Measurements from ENCODE around the gene PIK3C2A. TPM values are rescaled to one million over a fixed set of nuclear protein-coding genes. Genes with fewer than 3 reads are reported as not detected.

The PIK3C2A gene
- total and polyA plus RNA-seq, 2 of the 8 experiments (the other 6 are each of a cell fraction or from before 2014, with no cell fraction given) = 20.1 to 127 TPM

- 91% methylated on average over 5 of the region's 5 CpGs; no CpG with 5 or more reads in 1 of the 2 experiments for WGBS, 2 experiments (ENCODE audit: extremely low coverage in 1 of 2, insufficient coverage in 1 of 2, insufficient read length in 1 of 2, insufficient replicate concordance in 2 of 2, low coverage in 1 of 2, low lambda C conversion rate in 2 of 2, missing lambda C conversion rate in 1 of 2)
- H3K27me3 ChIP-seq (replicated peaks in 1 of 4; ENCODE audit: control insufficient read depth in 3 of 4, extremely low read depth in 1 of 4, insufficient read depth in 3 of 4, low read length in 3 of 4) = no peaks in the 10 kb centered on the region
- no peak overlapping the region for H2BK20ac ChIP-seq (ENCODE audit: low read length)
- H3K4me2 ChIP-seq (ENCODE audit: insufficient read depth in 1 of 2, low read depth in 2 of 2, low read length in 2 of 2) = no peak overlapping the region
- ChIA-PET POLR2A (ENCODE audit: partially characterized antibody) (interaction anchor here (0.8 kb wide), 1 partner anchor 41 kb away, joined by 4 read pairs; no protein-coding TSS in a partner anchor), CTCF (ENCODE audit: partially characterized antibody) (interaction anchor here (0.6 kb wide), 1 partner anchor 41 kb away, joined by 3 read pairs; no protein-coding TSS in a partner anchor)
- no peak overlapping the region for H2AFZ ChIP-seq (ENCODE audit: low read length)
- no peak overlapping the region for H4K5ac ChIP-seq (ENCODE audit: insufficient read length, low read depth, low read length)
- no peak overlapping the region for H2BK15ac ChIP-seq (ENCODE audit: low read length)
- peaks cover 0 to 6% (median 4%) of the 10 kb centered on the region in 4 experiments; a peak in 4 of 8 replicates for H3K36me3 ChIP-seq (ENCODE audit: control insufficient read depth in 2 of 4, insufficient read depth in 4 of 4, low read length in 3 of 4)
- H3K79me2 ChIP-seq (ENCODE audit: control insufficient read depth in 1 of 2, insufficient read depth in 2 of 2, low read length in 2 of 2) = peaks cover 0 to 97% of the 10 kb centered on the region in 2 experiments; a peak in 2 of 4 replicates
- H2BK120ac ChIP-seq (replicated peaks; ENCODE audit: low read depth, low read length) = no peak overlapping the region
- H3K79me1 ChIP-seq (ENCODE audit: low read depth, low read length) = peaks cover 3% of the 10 kb centered on the region; the same call in 1 of the 2 replicates
- H2AK5ac ChIP-seq (ENCODE audit: low read depth, low read length) = no peak overlapping the region
- no peak overlapping the region for H3K14ac ChIP-seq (ENCODE audit: insufficient read length)
- peaks cover 0 to 3% (median 0%) of the 10 kb centered on the region in 4 experiments; a peak in 1 of 7 replicates for H3K4me1 ChIP-seq (replicated peaks in 1 of 4; ENCODE audit: control insufficient read depth in 3 of 4, insufficient read depth in 4 of 4, low read length in 3 of 4)
- no peak overlapping the region for H3K4me3 ChIP-seq (ENCODE audit: extremely low read depth in 1 of 4, insufficient read depth in 2 of 4, low read depth in 3 of 4, low read length in 4 of 4)
- H2BK12ac ChIP-seq (ENCODE audit: low read depth, low read length) = no peak overlapping the region
- no peaks in the 10 kb centered on the region for H3K23me2 ChIP-seq (ENCODE audit: low read depth, low read length)
- H3K9ac ChIP-seq (replicated peaks in 1 of 4; ENCODE audit: extremely low read depth in 1 of 4, low read depth in 3 of 4, low read length in 3 of 4) = no peak overlapping the region
- H2BK5ac ChIP-seq (ENCODE audit: low read depth, low read length) = no peak overlapping the region
- H3K23ac ChIP-seq (ENCODE audit: insufficient read length) = no peak overlapping the region
- no peaks in the 10 kb centered on the region for H3K9me3 ChIP-seq (ENCODE audit: insufficient read depth in 2 of 2, low read depth in 1 of 2, low read length in 1 of 2)
- no peak overlapping the region for H4K8ac ChIP-seq (ENCODE audit: extremely low read depth, insufficient read depth, low read length)
- H3K18ac ChIP-seq (ENCODE audit: extremely low read depth, low read length) = no peak overlapping the region
- FAIRE-seq (no peak), DNase-seq (ENCODE audit: low read depth in 1 of 2, low spot score in 2 of 2) (no peak)
- no peak overlapping the region for H4K91ac ChIP-seq (replicated peaks; ENCODE audit: insufficient read length, low read length)
- peaks cover 2 to 8% of the 10 kb centered on the region in 2 experiments for H4K20me1 ChIP-seq (replicated peaks in 1 of 2; ENCODE audit: control insufficient read depth in 1 of 2, insufficient read depth in 2 of 2, low read length in 2 of 2)
- no peak overlapping the region for H3K56ac ChIP-seq (replicated peaks; ENCODE audit: insufficient read length, low read depth, low read length)
- no peak overlapping the region for H3K27ac ChIP-seq (ENCODE audit: low read depth, low read length)
- H3K4ac ChIP-seq (replicated peaks; ENCODE audit: insufficient read length, low read depth, low read length) = no peak overlapping the region
- no peak for TF ChIP-seq SP2 (IDR thresholded peaks at IDR 0.05; ENCODE audit: low read length)
- TF ChIP-seq RBBP5 (IDR thresholded peaks at IDR 0.05; ENCODE audit: borderline replicate concordance, low read depth, low read length) = no peak
- no peak for TF ChIP-seq SIX5 (IDR thresholded peaks at IDR 0.05; ENCODE audit: low read depth, low read length)
- TF ChIP-seq SP1 (IDR thresholded peaks at IDR 0.05; ENCODE audit: low read depth, low read length) = no peak
- TF ChIP-seq CHD2 (IDR thresholded peaks at IDR 0.05; ENCODE audit: low read length) = no peak
- TF ChIP-seq RFX5 (IDR thresholded peaks at IDR 0.05; ENCODE audit: borderline replicate concordance, low read depth, low read length) = no peak
- TF ChIP-seq MAFK (IDR thresholded peaks at IDR 0.05; ENCODE audit: low read depth, low read length) = no peak
- no peak for TF ChIP-seq EZH2 (IDR thresholded peaks at IDR 0.05; ENCODE audit: low read depth, low read length, severe bottlenecking)
- no peak for TF ChIP-seq FOSL1 (IDR thresholded peaks at IDR 0.05; ENCODE audit: insufficient read depth, low read depth, low read length)
- TF ChIP-seq USF2 (IDR thresholded peaks at IDR 0.05; ENCODE audit: low read length) = no peak
- TF ChIP-seq TCF12 (IDR thresholded peaks at IDR 0.05; ENCODE audit: low read depth, low read length) = no peak
- TF ChIP-seq EP300 (IDR thresholded peaks at IDR 0.05; ENCODE audit: borderline replicate concordance in 1 of 2, low read depth in 2 of 2, low read length in 2 of 2) = no peak
- TF ChIP-seq CREB1 (IDR thresholded peaks at IDR 0.05) = no peak
Measured at GRCh38 chr11:17163291-17163690, 44.5 kb downstream of the PIK3C2A start.

Data from H1 (cell line).